Endodermal cell (in vitro differentiated cells): ENCODE results near the gene HBG2. TPM values are rescaled to one million over a fixed set of nuclear protein-coding genes. Genes with fewer than 3 reads are reported as not detected.

Source experiments
- DNase-seq: peaks from one replicate; pipeline ENCODE4 v3.0.0-alpha.2; 2017
- H3K27ac ChIP-seq: 2 replicates; pipeline ENCODE4 v1.5.1; 2013; ENCODE audit warnings: mild to moderate bottlenecking, low read depth, low read length, moderate library complexity
- H3K27me3 ChIP-seq: 2 replicates; pipeline ENCODE4 v1.6.1; 2013; ENCODE audit warnings: mild to moderate bottlenecking, low read length, moderate library complexity; ENCODE audit not compliant: insufficient read depth, control insufficient read depth, poor library complexity, severe bottlenecking
- H3K36me3 ChIP-seq: 2 replicates; pipeline ENCODE4 v1.7.0; 2013; ENCODE audit warnings: mild to moderate bottlenecking, low read length, moderate library complexity; ENCODE audit not compliant: control insufficient read depth, insufficient read depth
- H3K4me1 ChIP-seq: one replicate; pipeline ENCODE4 v1.7.0; 2013; ENCODE audit warnings: low read length; ENCODE audit not compliant: control insufficient read depth, insufficient read depth
- H3K4me3 ChIP-seq: 2 replicates; pipeline ENCODE4 v1.5.1; 2013; ENCODE audit warnings: mild to moderate bottlenecking, low read length, moderate library complexity
- H3K9ac ChIP-seq: 2 replicates; pipeline ENCODE4 v1.6.1; 2013; ENCODE audit warnings: mild to moderate bottlenecking, low read length, moderate library complexity; ENCODE audit not compliant: poor library complexity, severe bottlenecking; ENCODE audit errors: extremely low read depth
- H3K9me3 ChIP-seq: 2 replicates; pipeline ENCODE4 v1.6.1; 2013; ENCODE audit warnings: mild to moderate bottlenecking, low read length, moderate library complexity; ENCODE audit not compliant: control insufficient read depth
- H3K27ac Mint-ChIP-seq: 2 replicates; pipeline ENCODE4 v1.8.0; 2020; ENCODE audit warnings: mixed read lengths
- H3K27me3 Mint-ChIP-seq: 2 replicates; pipeline ENCODE4 v1.8.0; 2021; ENCODE audit warnings: mild to moderate bottlenecking, mixed read lengths; ENCODE audit not compliant: insufficient read depth
- H3K36me3 Mint-ChIP-seq: 2 replicates; pipeline ENCODE4 v1.8.0; 2020; ENCODE audit warnings: low read depth, mixed read lengths
- H3K4me1 Mint-ChIP-seq: 2 replicates; pipeline ENCODE4 v1.8.0; 2020; ENCODE audit warnings: mixed read lengths
- H3K4me3 Mint-ChIP-seq: 2 replicates; pipeline ENCODE4 v1.8.0; 2020; ENCODE audit warnings: mild to moderate bottlenecking, moderate library complexity, mixed read lengths
- H3K9me3 Mint-ChIP-seq: 2 replicates; pipeline ENCODE4 v1.8.0; 2020; ENCODE audit warnings: mild to moderate bottlenecking, mixed read lengths
- WGBS, 2 experiments: methylation state at CpG; one replicate each; pipeline versions ENCODE4 v1.1.5 to v1.1.7; 2013; ENCODE audit warnings: missing lambda C conversion rate in 2 of 2, mixed read lengths in 1 of 2; ENCODE audit not compliant: insufficient coverage in 1 of 2, insufficient read length in 1 of 2; 5-methylcytosine and 5-hydroxymethylcytosine counted together
- total RNA-seq, 2 donors: library from RNA; stranded (reverse); fragmentation: NEBNext Ultra II Directional in 1 of 2; extraction: Animal tissue kit (Norgen Biotek cat#: 25700) in 1 of 2; gene quantifications; 2 replicates in 1 of 2; 3 replicates in 1 of 2; pipeline ENCODE4 v1.2.1, GENCODE V29; 2021
- TF ChIP-seq, protein P1 (sequence below): fragments of 200-600 bp; sonication (generic); conservative IDR thresholded peaks from 2 replicates; pipeline ENCODE4 v1.5.0; 2021; ENCODE audit warnings: antibody characterized with exemption, mild to moderate bottlenecking

HBG2 gene
- total RNA-seq, 2 donors from 2014 or later = 0.59 to 0.62 TPM

DNA sequence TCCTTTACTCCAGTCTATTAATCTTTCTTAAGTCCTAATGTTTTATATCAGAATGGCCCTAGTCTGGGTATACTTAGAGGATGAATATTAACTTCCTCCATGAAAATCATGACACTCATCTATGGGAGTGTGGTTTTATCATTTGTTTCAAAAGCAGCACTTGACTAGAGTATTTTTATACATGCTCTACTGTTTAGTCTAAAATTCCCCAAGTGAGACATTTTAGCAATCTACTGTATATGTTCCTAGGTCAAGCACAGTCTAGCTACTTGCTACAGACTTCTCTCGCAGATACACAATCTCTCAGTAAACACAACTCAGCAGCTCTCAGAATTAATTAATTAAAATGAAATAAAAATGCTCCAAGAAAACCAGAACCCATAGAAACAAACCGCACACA lies 24.8 kb downstream of the HBG2 start:
- no peaks in the 10 kb centered on the region for H3K4me1 ChIP-seq
- no peak overlapping the region for H3K9ac ChIP-seq
- H3K9me3 Mint-ChIP-seq = no peaks in the 10 kb centered on the region
- peaks cover 5% of the 10 kb centered on the region for H3K4me1 Mint-ChIP-seq
- WGBS, 2 experiments = 100% methylated on average over 1 of the region's 2 CpGs; no CpG with 5 or more reads in 1 of the 2 experiments
- H3K36me3 Mint-ChIP-seq = no peaks in the 10 kb centered on the region
- H3K27ac ChIP-seq = no peak overlapping the region
- H3K4me3 ChIP-seq = no peak overlapping the region
- no peaks in the 10 kb centered on the region for H3K9me3 ChIP-seq
- TF ChIP-seq, protein P1, sequence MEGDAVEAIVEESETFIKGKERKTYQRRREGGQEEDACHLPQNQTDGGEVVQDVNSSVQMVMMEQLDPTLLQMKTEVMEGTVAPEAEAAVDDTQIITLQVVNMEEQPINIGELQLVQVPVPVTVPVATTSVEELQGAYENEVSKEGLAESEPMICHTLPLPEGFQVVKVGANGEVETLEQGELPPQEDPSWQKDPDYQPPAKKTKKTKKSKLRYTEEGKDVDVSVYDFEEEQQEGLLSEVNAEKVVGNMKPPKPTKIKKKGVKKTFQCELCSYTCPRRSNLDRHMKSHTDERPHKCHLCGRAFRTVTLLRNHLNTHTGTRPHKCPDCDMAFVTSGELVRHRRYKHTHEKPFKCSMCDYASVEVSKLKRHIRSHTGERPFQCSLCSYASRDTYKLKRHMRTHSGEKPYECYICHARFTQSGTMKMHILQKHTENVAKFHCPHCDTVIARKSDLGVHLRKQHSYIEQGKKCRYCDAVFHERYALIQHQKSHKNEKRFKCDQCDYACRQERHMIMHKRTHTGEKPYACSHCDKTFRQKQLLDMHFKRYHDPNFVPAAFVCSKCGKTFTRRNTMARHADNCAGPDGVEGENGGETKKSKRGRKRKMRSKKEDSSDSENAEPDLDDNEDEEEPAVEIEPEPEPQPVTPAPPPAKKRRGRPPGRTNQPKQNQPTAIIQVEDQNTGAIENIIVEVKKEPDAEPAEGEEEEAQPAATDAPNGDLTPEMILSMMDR = no peak
- H3K27me3 ChIP-seq = no peaks in the 10 kb centered on the region
- H3K27me3 Mint-ChIP-seq = peaks cover 1% of the 10 kb centered on the region
- DNase-seq = no peak
- no peaks in the 10 kb centered on the region for H3K36me3 ChIP-seq
- no peak overlapping the region for H3K4me3 Mint-ChIP-seq
- H3K27ac Mint-ChIP-seq = no peak overlapping the region

DNA sequence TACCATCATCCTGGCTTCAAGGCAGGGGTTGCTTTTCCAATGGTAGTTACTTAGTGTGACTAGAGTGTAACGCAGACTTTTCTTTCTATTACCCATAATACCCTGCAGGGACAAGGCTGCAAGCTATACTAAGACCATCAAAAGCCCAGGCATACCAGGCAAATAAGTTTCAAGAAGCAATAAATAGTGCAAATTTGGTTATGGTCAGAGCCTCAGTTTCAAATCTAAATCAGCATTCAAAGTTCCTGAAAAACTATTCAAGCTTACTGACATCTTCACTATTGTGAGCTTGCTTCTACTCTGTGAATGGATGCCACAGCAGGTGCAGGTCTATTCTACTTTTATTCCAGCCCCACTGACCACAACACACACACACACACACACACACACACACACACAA lies 25.2 kb downstream of the HBG2 start:
- no peaks in the 10 kb centered on the region for H3K27me3 ChIP-seq
- WGBS, 2 experiments = 100% methylated on average over 1 of the region's 1 CpG
- H3K9ac ChIP-seq = no peak overlapping the region
- H3K4me3 ChIP-seq = no peak overlapping the region
- no peaks in the 10 kb centered on the region for H3K4me1 ChIP-seq
- H3K9me3 ChIP-seq = no peaks in the 10 kb centered on the region
- H3K27ac ChIP-seq = no peak overlapping the region
- Mint-ChIP-seq H3K9me3 (no peaks in the 10 kb centered on the region), H3K4me1 (peaks cover 10% of the 10 kb centered on the region), H3K27me3 (no peaks in the 10 kb centered on the region), H3K4me3 (no peak overlapping the region), H3K36me3 (no peaks in the 10 kb centered on the region), H3K27ac (no peak overlapping the region)
- TF ChIP-seq, protein P1 = no peak
- DNase-seq = no peak
- no peaks in the 10 kb centered on the region for H3K36me3 ChIP-seq

DNA sequence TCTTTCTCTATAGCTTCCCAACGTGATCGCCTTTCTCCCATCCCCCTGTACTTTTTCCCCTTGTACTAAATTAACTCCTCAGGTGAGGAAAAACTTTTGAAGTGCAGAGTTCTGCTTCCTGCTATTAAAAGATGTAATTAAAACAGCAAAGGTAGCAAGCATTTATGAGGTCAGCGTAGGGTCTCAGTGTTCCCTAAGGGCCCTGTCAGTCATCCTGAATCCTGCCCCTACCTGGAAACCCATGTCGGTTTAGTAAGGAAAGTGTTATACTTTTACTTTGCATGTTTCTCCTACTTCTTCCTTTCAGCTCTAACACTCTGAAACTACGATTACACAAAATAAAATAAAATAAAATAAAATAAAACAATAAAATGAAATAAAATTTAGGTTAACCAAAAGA lies 26.5 kb downstream of the HBG2 start:
- Histone ChIP-seq H3K9me3 (no peaks in the 10 kb centered on the region), H3K27ac (no peak overlapping the region), H3K4me3 (no peak overlapping the region), H3K36me3 (no peaks in the 10 kb centered on the region), H3K4me1 (no peaks in the 10 kb centered on the region), H3K27me3 (no peaks in the 10 kb centered on the region), H3K9ac (no peak overlapping the region)
- TF ChIP-seq, protein P1 = no peak
- 81 to 100% methylated on average over 1 to 3 of the region's 5 CpGs for WGBS, 2 experiments
- H3K27me3 Mint-ChIP-seq = no peaks in the 10 kb centered on the region
- no peak overlapping the region for H3K4me3 Mint-ChIP-seq
- H3K9me3 Mint-ChIP-seq = peaks cover 6% of the 10 kb centered on the region
- no peak for DNase-seq
- no peaks in the 10 kb centered on the region for H3K36me3 Mint-ChIP-seq
- H3K27ac Mint-ChIP-seq = no peak overlapping the region
- H3K4me1 Mint-ChIP-seq = peaks cover 10% of the 10 kb centered on the region
